ENCODE results near the gene CPLX4.

Gene CPLX4

GRCh38 chr18:59358712-59359575 is 40.5 kb upstream of the CPLX4 start, which contains the start of gene LMAN1:
Gene LMAN1 (minus strand): TSS chr18:59359265. CDS start chr18:59359244, 21 bp downstream.
- TF ChIP-seq EGR1 (IDR thresholded peaks at IDR 0.05) (peak; percentile 47; the same call in 1 of the 2 replicates), TEAD4 (IDR thresholded peaks at IDR 0.05) (0 out of 2 replicates have a peak, but pooled peaks have one; percentile 32), NFIC (IDR thresholded peaks at IDR 0.05) (0 out of 2 replicates have a peak, but pooled peaks have one; percentile 10), YY1 (IDR thresholded peaks at IDR 0.05; ENCODE audit: low read depth) (peak; percentile 97), TAF1 (IDR thresholded peaks at IDR 0.05; ENCODE audit: low read depth) (peak; percentile 99), TCF12 (IDR thresholded peaks at IDR 0.05; ENCODE audit: low read depth) (peak; percentile 52; the same call in 1 of the 2 replicates), CEBPB (IDR thresholded peaks at IDR 0.05) (no peak), FOXM1 (IDR thresholded peaks at IDR 0.05; ENCODE audit: borderline replicate concordance, low read depth) (no peak), MAX (IDR thresholded peaks at IDR 0.05) (peak; percentile 46; the same call in 1 of the 2 replicates)

DNA sequence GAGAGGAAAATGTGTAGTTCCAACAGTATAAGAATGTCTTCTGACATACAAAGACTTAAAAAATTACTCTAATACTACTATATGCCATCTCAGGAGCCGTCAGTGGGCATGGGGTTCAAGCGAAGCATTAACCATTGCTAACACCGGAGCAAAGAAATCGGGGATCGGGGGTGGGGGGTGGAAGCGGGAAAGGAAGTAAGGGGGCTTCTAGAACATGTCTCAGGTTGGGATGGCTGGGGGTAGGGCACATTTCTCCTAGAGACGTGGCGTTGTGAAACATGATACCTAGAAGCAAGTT is 39.9 kb upstream of the CPLX4 start:
- no peak for TF ChIP-seq TEAD4 (IDR thresholded peaks at IDR 0.05)
- TF ChIP-seq TCF12 (IDR thresholded peaks at IDR 0.05; ENCODE audit: low read depth): no peak
- TF ChIP-seq YY1 (IDR thresholded peaks at IDR 0.05; ENCODE audit: low read depth): no peak
- no peak for TF ChIP-seq USF1 (IDR thresholded peaks at IDR 0.05)
- no peak for TF ChIP-seq NFIC (IDR thresholded peaks at IDR 0.05)
- TF ChIP-seq EGR1 (IDR thresholded peaks at IDR 0.05): no peak
- no peak for TF ChIP-seq REST (IDR thresholded peaks at IDR 0.05; ENCODE audit: low read depth)
- no peak for TF ChIP-seq MAX (IDR thresholded peaks at IDR 0.05)
- TF ChIP-seq CEBPB (IDR thresholded peaks at IDR 0.05): no peak
- no peak for TF ChIP-seq EP300 (IDR thresholded peaks at IDR 0.05; ENCODE audit: borderline replicate concordance)
- no peak for TF ChIP-seq FOXM1 (IDR thresholded peaks at IDR 0.05; ENCODE audit: borderline replicate concordance, low read depth)
- no peak for TF ChIP-seq RAD21 (IDR thresholded peaks at IDR 0.05; ENCODE audit: low read depth)
- no peak for TF ChIP-seq ZBTB7A (IDR thresholded peaks at IDR 0.05; ENCODE audit: low read depth)
- TF ChIP-seq TAF1 (IDR thresholded peaks at IDR 0.05; ENCODE audit: low read depth): no peak

DNA sequence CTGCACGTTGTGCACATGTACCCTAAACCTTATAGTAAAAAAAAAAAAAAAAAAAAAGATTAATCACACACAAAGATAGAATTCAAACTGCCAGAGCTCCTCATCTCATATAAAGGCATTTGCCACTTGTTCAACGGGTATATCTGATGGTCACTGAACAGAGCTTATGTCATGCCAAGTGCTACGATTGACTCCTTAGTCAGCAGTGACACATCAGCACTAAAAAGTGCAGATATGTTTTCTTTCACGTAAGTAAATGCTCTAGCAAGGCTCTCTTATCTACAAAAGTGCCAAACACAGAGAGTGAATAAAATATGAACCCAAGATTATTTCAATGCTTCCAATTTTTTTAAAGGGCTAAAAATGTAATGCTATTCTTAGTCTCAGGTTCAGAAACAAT is 39.5 kb upstream of the CPLX4 start:
- no peak for TF ChIP-seq TEAD4 (IDR thresholded peaks at IDR 0.05)
- no peak for TF ChIP-seq RAD21 (IDR thresholded peaks at IDR 0.05; ENCODE audit: low read depth)
- no peak for TF ChIP-seq USF1 (IDR thresholded peaks at IDR 0.05)
- no peak for TF ChIP-seq MAX (IDR thresholded peaks at IDR 0.05)
- no peak for TF ChIP-seq CREB1 (IDR thresholded peaks at IDR 0.05; ENCODE audit: low read depth)
- no peak for TF ChIP-seq YY1 (IDR thresholded peaks at IDR 0.05; ENCODE audit: low read depth)
- TF ChIP-seq TAF1 (IDR thresholded peaks at IDR 0.05; ENCODE audit: low read depth): no peak
- no peak for TF ChIP-seq CEBPB (IDR thresholded peaks at IDR 0.05)
- TF ChIP-seq EGR1 (IDR thresholded peaks at IDR 0.05): no peak

- TF ChIP-seq TCF12 (IDR thresholded peaks at IDR 0.05; ENCODE audit: low read depth): no peak
- TF ChIP-seq TEAD4 (IDR thresholded peaks at IDR 0.05): no peak
- TF ChIP-seq RAD21 (IDR thresholded peaks at IDR 0.05; ENCODE audit: low read depth): no peak
- no peak for TF ChIP-seq ZBTB7A (IDR thresholded peaks at IDR 0.05; ENCODE audit: low read depth)
- no peak for TF ChIP-seq REST (IDR thresholded peaks at IDR 0.05; ENCODE audit: low read depth)
- TF ChIP-seq YY1 (IDR thresholded peaks at IDR 0.05; ENCODE audit: low read depth): no peak
- TF ChIP-seq NFIC (IDR thresholded peaks at IDR 0.05): no peak
- no peak for TF ChIP-seq MAX (IDR thresholded peaks at IDR 0.05)
Measured at GRCh38 chr18:59354731-59355130, 36.3 kb upstream of the CPLX4 start.

DNA sequence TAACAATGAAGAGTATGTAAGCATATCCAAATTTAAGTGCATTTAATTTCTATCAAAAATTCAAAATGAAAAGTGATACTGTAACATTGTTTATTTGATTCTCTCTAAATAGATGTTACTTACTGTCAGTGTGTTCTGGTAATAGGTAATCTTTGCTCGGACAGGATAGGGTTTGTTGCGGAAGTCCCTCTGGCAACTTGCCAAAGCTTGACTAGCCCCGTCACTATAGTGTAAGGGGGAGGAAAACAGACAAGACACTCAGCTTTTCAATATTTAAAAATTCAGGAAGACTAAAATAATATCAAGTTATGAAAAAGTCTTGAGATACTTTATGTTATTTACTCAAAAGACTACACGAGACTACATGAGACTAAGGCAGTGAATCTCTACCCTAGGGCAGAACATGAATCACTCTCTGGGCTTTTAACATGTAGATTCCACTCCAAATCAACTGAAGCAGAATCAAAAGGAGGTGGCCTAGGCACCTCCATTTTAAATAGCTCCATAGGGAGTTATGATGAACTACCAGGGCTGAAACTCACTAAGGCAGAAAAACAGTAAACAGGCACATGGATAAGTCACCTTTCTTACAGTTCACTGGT is 34.7 kb upstream of the CPLX4 start:
- TF ChIP-seq EGR1 (IDR thresholded peaks at IDR 0.05): no peak
